ENCODE data around the gene GRK1.
"Not testable (repeated sequence)": the region's sequence is repeated elsewhere in the genome, so short reads cannot be mapped to it uniquely, and the experiment has no call there.

The GRK1 gene

GRCh38 chr13:113743366-113744195 lies 76.6 kb downstream of the GRK1 start:
- DNase-seq (ENCODE audit: low read depth): no peak

DNA sequence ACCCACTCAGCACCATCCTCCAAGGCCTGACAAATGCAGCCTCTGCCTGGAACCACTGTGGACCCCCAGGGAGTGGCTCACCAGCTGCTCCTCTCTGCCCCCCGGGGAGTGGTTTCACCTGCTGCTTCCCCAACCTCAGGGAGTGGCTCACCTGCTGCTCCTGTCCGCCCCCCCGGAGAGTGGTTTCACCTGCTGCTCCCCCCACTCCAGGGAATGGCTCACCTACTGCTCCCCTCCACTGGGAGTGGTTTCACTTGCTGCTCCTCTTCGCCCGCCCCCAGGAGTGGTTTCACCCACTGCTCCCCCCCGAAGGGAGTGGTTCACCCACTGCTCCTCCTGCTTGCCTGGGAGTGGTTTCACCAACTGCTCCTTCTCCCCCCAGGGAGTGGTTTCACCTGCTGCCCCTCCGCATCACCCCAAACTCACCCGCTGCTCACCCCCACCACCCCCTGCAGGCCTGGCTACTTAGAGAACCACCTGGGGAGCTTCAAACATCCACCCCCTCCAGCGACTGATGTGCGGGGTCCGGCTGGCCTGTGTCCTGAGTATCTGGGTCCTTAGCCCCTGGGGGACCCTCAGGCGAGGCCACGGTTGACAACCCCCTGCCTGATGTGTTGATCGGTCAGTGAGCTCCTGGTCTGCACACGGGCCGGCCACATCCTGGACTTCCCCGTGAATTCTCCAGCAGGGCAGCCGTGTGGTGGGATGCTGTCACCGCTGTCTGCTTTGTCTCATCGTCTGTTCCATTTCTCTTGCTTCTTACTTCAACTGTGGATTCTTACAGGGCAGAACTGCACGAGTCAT lies 77.4 kb downstream of the GRK1 start:
- no peak for DNase-seq (ENCODE audit: low read depth)

- DNase-seq (ENCODE audit: low read depth): no peak
Measured at GRCh38 chr13:113745059-113745458, 78.0 kb downstream of the GRK1 start.

GRCh38 chr13:113745500-113746142 lies 78.6 kb downstream of the GRK1 start:
- DNase-seq (ENCODE audit: low read depth): not testable (repeated sequence)

- DNase-seq (ENCODE audit: low read depth): no peak
Measured at GRCh38 chr13:113746143-113746525, 79.1 kb downstream of the GRK1 start.

- no peak for DNase-seq (ENCODE audit: low read depth)
Measured at GRCh38 chr13:113746671-113747070, 79.7 kb downstream of the GRK1 start.

- DNase-seq (ENCODE audit: low read depth): no peak
Measured at GRCh38 chr13:113747291-113747833, 80.3 kb downstream of the GRK1 start.

DNA sequence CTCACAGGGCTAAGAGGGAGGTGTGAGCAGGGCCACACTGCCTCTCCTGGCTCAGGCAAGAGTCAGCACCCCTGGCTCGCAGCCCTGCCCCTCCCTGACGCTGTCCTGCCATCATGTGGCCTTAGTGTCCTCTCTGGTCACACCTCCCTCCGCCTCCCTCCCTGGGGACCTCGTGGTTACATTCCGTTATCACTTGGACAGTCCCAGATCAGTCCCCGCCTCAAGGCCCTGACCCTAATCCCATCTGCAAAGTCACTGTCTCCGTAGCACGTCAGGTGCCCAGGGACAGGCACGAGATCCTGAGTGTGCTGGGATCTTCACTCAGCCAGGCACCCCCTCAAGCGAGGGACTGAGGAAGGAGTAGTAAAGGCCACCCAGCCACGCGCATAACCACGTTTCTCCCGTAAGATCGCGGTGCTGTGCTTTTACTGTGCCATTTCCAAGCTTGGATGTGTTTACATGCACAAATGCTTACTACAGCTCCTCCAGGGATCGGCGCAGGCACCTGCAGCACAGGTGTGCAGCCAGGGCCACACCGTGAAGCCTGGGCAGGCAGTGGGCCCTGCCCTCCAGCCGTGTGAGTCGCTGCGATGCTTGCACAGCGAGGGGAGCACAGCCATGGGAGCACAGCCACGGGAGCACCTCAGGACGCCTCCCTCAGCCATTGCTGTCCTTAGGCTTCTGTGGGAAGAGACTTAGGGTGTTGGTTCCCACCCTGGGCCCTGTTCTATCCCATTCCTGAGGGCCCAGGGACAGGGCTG lies 81.3 kb downstream of the GRK1 start:
- DNase-seq (ENCODE audit: low read depth): no peak

DNA sequence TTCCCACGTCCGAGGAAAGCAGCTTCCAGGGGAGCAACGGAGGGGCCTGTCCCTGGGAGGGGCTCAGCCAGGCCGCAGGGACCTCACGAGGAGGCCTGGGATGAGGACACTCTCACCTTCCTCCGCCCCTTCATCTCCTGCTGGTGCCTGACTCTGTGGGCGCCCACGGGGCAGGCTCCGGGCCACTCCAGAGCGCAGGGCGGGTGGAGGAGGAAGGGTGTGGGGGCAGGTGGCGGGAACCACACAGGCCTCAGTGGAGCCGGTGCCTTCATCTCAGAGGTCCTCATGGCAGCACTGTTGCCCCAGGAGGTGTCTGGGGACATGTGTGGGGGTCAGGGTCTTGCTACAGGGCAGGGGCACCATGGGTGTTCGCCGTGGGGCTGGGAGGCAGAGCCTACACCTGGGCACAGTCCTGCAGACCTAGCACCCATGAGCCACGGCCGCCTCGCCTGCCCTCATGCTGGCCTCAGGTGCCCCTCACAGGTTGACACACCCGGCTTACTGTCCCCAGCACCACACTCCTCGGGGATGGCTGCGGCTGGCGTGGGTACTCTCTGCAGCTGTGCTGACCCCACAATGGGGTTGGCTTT lies 81.9 kb downstream of the GRK1 start:
- DNase-seq (ENCODE audit: low read depth): no peak

DNA sequence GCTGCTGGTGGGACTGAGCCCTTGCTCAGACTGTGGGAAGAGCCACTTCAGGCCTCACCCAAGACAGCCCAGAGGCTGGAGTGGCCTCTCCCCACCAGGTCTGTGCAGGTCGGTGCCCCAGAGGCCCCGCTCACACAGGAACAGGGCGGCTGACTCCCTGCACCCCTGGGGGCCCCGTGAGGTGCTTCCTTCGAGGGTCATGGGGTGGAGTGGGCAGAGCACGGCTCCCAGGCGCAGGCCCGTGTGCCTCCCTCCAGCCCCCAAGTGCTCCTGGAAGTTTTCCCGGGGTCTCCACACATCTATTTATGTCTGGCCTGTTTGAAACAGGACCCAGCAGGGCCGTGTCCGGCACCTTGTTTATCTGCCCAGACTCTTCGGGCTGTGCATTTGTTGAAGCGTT lies 82.5 kb downstream of the GRK1 start:
- no peak for DNase-seq (ENCODE audit: low read depth)

GRCh38 chr13:113749967-113750366 lies 82.9 kb downstream of the GRK1 start:
- DNase-seq (ENCODE audit: low read depth): no peak

DNA sequence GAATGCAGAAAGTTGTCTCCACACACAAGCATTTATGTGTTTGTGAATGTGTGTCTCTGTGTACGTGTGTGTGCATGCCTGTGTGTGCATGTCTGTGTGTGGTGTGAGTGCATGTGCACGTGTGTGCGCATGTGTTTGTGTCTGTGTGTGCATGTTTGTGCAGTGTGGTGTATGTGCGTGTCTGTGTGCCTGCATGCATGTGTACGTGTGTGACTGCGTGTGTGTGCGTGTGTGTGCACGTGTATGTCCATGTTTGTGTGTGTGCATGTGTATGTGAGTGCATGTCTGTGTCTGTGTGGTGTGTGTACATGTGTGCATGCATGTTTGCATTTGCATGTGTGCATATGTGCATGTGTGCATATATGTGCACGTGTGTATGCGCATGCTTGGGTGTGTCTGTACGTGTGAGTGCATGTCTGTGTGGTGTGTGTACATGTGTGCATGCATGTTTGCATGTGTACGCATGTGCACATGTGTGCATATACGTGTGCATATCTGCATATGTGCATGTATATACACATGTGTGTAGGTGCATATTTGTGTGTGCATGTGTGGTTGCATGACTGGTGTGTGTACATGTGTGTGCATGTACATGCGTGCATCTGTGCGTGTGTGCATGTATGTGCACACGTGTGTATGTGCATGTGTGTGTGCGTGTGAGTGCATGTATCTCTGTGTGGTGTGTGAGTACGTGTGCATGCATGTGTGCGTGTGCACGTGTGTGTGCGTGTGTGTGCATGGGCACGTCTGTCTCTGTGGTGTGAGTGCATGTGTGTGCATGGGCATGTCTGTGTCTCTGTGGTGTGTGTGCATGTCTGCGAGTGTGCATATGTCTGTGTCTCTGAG lies 83.8 kb downstream of the GRK1 start:
- no peak for DNase-seq (ENCODE audit: low read depth)

GRCh38 chr13:113751491-113751890 lies 84.5 kb downstream of the GRK1 start:
- DNase-seq (ENCODE audit: low read depth): no peak

- DNase-seq (ENCODE audit: low read depth): not testable (repeated sequence)
Measured at GRCh38 chr13:113752211-113752986, 85.4 kb downstream of the GRK1 start.

DNA sequence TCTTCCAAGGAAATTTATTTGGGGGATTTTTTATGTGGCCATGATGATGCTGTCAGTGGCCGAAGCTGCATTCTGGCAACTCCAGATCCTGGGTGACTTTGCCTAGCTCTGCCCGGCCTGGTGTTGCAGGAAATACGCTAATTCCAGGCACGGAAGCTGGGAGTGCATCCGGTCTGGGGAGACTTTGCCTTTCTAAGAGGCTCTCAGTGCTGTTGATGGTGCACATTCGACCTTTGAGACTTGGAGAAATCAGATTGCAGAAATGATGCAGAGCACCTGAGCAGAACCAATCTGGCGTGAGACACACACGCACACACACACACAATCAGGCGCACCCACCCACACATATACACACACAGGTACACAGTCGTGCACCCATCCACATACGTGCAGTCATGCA lies 86.2 kb downstream of the GRK1 start:
- no peak for DNase-seq (ENCODE audit: low read depth)

DNA sequence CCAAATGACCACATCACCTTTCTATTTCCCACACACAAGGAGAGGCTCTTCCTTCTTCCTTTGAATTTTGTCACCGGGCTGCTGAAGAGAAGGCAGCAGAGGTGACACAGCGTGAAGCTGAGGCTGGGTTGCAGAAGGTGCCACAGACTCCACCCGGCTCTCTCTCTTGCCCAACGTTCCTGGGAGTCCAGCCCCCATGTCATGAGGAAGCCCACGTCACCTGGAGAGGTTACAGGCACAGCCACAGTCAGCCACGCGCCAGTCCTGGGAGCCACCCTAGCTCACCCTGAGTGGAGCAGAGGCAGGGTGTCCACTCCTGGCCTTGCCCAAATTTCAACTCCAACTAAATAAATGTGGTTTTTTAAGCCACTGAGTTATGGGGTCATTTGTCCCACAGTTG lies 87.2 kb downstream of the GRK1 start:
- DNase-seq (ENCODE audit: low read depth): no peak

DNA sequence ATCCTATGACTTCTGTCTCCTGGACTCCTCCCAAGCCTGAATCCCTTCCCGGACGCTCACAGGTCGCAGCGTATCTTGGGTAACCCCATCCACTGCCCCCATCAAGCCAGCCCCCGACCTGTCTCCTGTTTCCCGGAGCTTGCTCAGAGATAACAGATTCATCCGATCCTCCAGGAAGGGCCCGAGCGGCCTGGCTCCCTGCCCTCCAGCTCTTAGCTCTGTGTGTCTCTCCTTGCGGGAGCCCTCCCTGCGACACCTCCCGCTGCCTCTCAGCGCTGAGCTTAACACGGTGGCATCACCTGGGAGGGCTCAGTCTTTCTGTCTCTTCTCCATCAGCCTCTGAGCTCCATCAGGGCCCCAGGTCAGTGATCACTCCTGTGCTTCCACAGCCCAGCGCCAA lies 87.7 kb downstream of the GRK1 start:
- no peak for DNase-seq (ENCODE audit: low read depth)

GRCh38 chr13:113756441-113757097 lies 89.5 kb downstream of the GRK1 start:
- no peak for DNase-seq (ENCODE audit: low read depth)
